Prostate gland (tissue), 2 donors: ENCODE data around the gene NCF2. TPM values are rescaled to one million over a fixed set of nuclear protein-coding genes. Genes with fewer than 3 reads are reported as not detected.

Source experiments
- DNase-seq: peaks from one replicate; pipeline ENCODE4 v3.0.0-alpha.2; 2019; ENCODE audit warnings: low spot score
- H3K27ac ChIP-seq, 2 donors: fragments of 200-600 bp; sonication (generic); 2 replicates each; pipeline ENCODE4 v1.5.1; 2017 to 2019
- H3K27me3 ChIP-seq: fragments of 200-600 bp; sonication (generic); replicated peaks from 2 replicates; pipeline ENCODE4 v1.5.1; 2019; ENCODE audit not compliant: insufficient read depth
- H3K36me3 ChIP-seq, 2 donors: fragments of 200-600 bp; sonication (generic); 1 replicate in 1 of 2; 2 replicates in 1 of 2; pipeline versions ENCODE4 v1.5.1 to v1.8.1; 2017 to 2019
- H3K4me1 ChIP-seq: fragments of 200-600 bp; sonication (generic); replicated peaks from 2 replicates; pipeline ENCODE4 v1.5.1; 2019
- H3K4me3 ChIP-seq, 2 donors: fragments of 200-600 bp; sonication (generic); 2 replicates each; pipeline ENCODE4 v1.5.1; 2017 to 2019
- H3K9me3 ChIP-seq: fragments of 200-600 bp; sonication (generic); 2 replicates; pipeline ENCODE4 v1.5.1; 2017
- CTCF ChIP-seq, 4 experiments: fragments of 200-600 bp in 2 of 4; fragments of 450-650 bp in 2 of 4; sonication (generic) in 2 of 4; IDR thresholded peaks; 1 replicate in 3 of 4; 2 replicates in 1 of 4; pipeline ENCODE4 v1.5.1; 2016 to 2019; ENCODE audit warnings: antibody characterized with exemption in 4 of 4, mild to moderate bottlenecking in 2 of 4, moderate library complexity in 2 of 4
- POLR2A ChIP-seq: fragments of 450-650 bp; IDR thresholded peaks from one replicate; pipeline ENCODE4 v1.6.1; 2016; ENCODE audit warnings: antibody characterized with exemption, mild to moderate bottlenecking
- POLR2AphosphoS5 ChIP-seq: sonication (generic); formaldehyde crosslinking; IDR thresholded peaks from one replicate; pipeline ENCODE4 v1.6.1; 2017; ENCODE audit warnings: antibody characterized with exemption
- WGBS: methylation state at CpG from one replicate; pipeline ENCODE4 v1.1.5; 2018; 5-methylcytosine and 5-hydroxymethylcytosine counted together
- intact Hi-C: fragments of 100-400 bp; cut with DNase I; formaldehyde crosslinking; loops from one replicate; pipeline ENCODE4 v1.14.2; 2022
- total RNA-seq, 2 donors: library from RNA; depleted of rRNA; stranded (reverse); fragments of >200 nt; gene quantifications; one replicate each; pipeline ENCODE4 v1.1.0, GENCODE V29; 2016

Gene NCF2
- total RNA-seq, 2 donors from 2014 or later = 2.1 to 5.6 TPM

GRCh38 chr1:183595537-183595936 is 5.3 kb upstream of the NCF2 start:
- Histone ChIP-seq H3K27me3 (no peaks in the 10 kb centered on the region), H3K9me3 (no peaks in the 10 kb centered on the region), H3K36me3 (no peaks in the 10 kb centered on the region), H3K4me3 (no peak overlapping the region), H3K27ac (no peak overlapping the region), H3K4me1 (no peaks in the 10 kb centered on the region)
- TF ChIP-seq POLR2A = no peak
- TF ChIP-seq CTCF (IDR thresholded peaks at IDR 0.05) = no peak
- no peak for TF ChIP-seq POLR2AphosphoS5
- intact Hi-C loops = no loop called here
- DNase-seq = no peak
- WGBS = 94% methylated on average over 2 of the region's 2 CpGs

- H3K27ac ChIP-seq = no peak overlapping the region
- intact Hi-C loops = no loop called here
Measured at GRCh38 chr1:183593356-183593755, 3.1 kb upstream of the NCF2 start.

GRCh38 chr1:183592733-183593132 is 2.5 kb upstream of the NCF2 start:
- Histone ChIP-seq H3K9me3 (no peaks in the 10 kb centered on the region), H3K4me1 (no peaks in the 10 kb centered on the region), H3K36me3 (no peaks in the 10 kb centered on the region), H3K4me3 (no peak overlapping the region), H3K27ac (no peak overlapping the region), H3K27me3 (no peaks in the 10 kb centered on the region)
- TF ChIP-seq POLR2AphosphoS5 (no peak), CTCF (IDR thresholded peaks at IDR 0.05) (no peak), POLR2A (no peak)
- DNase-seq = no peak
- intact Hi-C loops = no loop called here
- 93% methylated on average over 7 of the region's 7 CpGs for WGBS

More at GRCh38 chr1:183593356-183593755, 3.1 kb upstream of the NCF2 start:
- no peaks in the 10 kb centered on the region for H3K9me3 ChIP-seq
- WGBS = 67% methylated on average over 3 of the region's 3 CpGs
- no peaks in the 10 kb centered on the region for H3K27me3 ChIP-seq
- no peak overlapping the region for H3K4me3 ChIP-seq
- TF ChIP-seq POLR2AphosphoS5 (no peak), POLR2A (no peak), CTCF (IDR thresholded peaks at IDR 0.05) (no peak)
- no peaks in the 10 kb centered on the region for H3K4me1 ChIP-seq
- DNase-seq = no peak
- H3K36me3 ChIP-seq = no peaks in the 10 kb centered on the region

GRCh38 chr1:183589874-183590243 is 400 bp downstream of the NCF2 start:
- no peak for TF ChIP-seq POLR2A
- TF ChIP-seq POLR2AphosphoS5 = no peak
- TF ChIP-seq CTCF (IDR thresholded peaks at IDR 0.05) = no peak
- no peak overlapping the region for H3K27ac ChIP-seq
- no peaks in the 10 kb centered on the region for H3K4me1 ChIP-seq
- H3K27me3 ChIP-seq = no peaks in the 10 kb centered on the region
- H3K9me3 ChIP-seq = no peaks in the 10 kb centered on the region
- H3K36me3 ChIP-seq = no peaks in the 10 kb centered on the region
- intact Hi-C loops = no loop called here
- DNase-seq = no peak
- 84% methylated on average over 4 of the region's 4 CpGs for WGBS
- no peak overlapping the region for H3K4me3 ChIP-seq

- no peaks in the 10 kb centered on the region for H3K9me3 ChIP-seq
- intact Hi-C loops = no loop called here
- no peak for TF ChIP-seq POLR2A
- TF ChIP-seq POLR2AphosphoS5 = no peak
- no peak for TF ChIP-seq CTCF (IDR thresholded peaks at IDR 0.05)
- H3K36me3 ChIP-seq = no peaks in the 10 kb centered on the region
- no peaks in the 10 kb centered on the region for H3K4me1 ChIP-seq
- no peak for DNase-seq
- 94% methylated on average over 5 of the region's 5 CpGs for WGBS
- no peak overlapping the region for H3K27ac ChIP-seq
- no peaks in the 10 kb centered on the region for H3K27me3 ChIP-seq
- no peak overlapping the region for H3K4me3 ChIP-seq
Measured at GRCh38 chr1:183589384-183589783, 875 bp downstream of the NCF2 start.
